ENCODE data around the gene PCMT1.
"Not testable (repeated sequence)": the region's sequence is repeated elsewhere in the genome, so short reads cannot be mapped to it uniquely, and the experiment has no call there.

Gene PCMT1

GRCh38 chr6:149749594-149750135, at the start of gene PCMT1:
Gene PCMT1 (plus strand): TSS chr6:149749741. CDS start chr6:149749902, 161 bp downstream.
- DNase-seq = peak; percentile 77

DNA sequence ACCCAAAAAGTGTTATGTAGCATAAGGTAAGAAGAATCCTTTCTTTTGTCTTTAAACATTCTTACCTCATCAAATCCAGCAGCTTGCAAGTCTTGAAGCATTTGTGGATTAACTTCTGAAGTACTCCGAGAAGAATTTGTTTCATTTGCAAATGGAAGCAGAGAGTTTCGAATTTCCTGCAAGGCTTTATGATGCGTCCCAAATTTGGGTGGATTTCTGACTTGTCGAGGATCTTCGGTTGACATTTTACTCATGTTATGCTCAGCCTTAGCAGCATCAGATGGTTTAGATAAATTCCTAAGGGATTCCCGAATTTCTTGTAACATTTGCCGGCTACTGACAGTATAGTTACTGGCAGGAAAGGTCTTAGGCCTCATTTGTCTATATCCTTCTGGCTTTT, 47.8 kb upstream of the PCMT1 start:
- DNase-seq = no peak

GRCh38 chr6:149711711-149712110, 37.8 kb upstream of the PCMT1 start:
- DNase-seq = no peak

GRCh38 chr6:149714442-149714841, 35.1 kb upstream of the PCMT1 start:
- DNase-seq = no peak

DNA sequence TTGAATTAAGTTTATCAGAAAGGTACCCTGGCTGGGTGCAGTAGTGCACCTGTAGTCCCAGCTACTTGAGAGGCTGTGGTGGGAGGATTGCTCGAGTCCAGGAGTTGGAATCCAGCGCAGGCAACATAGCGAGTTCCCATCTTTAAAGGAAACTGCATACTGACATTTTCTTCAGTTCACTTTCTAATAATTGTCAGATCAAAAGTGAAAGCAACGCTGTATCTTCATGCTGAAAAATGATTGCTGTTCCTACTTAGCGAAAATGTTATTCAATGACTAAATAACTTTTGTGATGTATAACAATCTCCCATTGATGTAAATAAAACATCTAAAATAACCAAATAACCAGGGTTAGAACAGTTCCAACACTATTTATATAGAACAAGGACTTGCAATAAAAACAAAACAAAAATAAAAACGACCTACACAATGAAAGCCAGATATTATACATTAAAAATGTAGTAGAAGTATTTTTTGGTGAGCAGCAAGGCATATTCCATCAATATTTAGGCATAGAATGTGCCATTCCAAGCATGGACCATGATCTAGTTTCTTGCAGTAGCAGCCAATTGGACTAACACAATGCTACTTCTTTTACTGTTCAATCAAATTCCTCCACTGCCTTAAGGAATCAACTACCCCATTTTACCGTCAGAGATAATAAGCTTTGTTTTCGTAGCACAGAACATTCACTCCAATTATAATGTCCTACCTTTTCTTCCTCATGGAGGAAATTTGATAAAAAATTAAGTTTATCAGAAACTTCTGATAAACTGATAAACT, 33.2 kb upstream of the PCMT1 start:
- DNase-seq = no peak

DNA sequence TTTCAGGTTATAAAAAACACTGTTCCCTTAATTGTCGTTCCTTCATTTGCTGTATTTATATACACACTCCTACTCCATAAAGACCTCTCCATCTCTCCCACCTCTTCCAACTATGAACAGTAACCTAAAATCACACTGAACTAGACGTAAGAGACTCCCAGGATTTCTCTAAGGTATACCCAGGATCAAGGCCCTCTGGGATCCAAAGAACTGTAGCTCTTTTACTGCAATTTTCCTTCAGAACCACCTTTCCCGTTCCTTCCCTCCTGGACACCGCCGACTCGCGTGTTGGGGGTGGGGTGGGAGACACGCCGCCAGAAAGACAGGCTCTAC, 32.3 kb upstream of the PCMT1 start:
- DNase-seq = peak; percentile 55

GRCh38 chr6:149717588-149718458, 31.7 kb upstream of the PCMT1 start, which contains the start of gene LATS1:
Gene LATS1 (minus strand): TSS chr6:149718101. CDS start chr6:149702126, 15,975 bp downstream.
- peak; percentile 55 for DNase-seq

DNA sequence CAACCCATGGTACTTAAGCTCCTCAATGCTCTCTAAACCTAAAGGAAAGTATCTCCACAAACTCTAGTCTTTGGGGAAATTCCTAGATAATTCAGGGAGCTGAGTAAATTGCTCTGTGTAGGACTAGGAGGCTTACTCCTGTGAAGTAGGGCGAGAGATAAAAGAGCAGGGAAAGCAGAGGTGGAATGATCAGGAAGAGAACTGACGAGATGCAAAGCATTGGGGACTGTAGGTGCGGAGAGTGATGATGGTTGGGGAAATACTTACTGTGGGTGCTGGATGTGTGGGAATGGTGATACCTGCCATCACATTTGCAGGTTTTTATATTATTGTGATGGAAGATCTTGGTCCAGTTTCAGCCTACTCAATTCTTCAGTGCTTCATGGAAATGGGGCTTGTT, 30.0 kb upstream of the PCMT1 start:
- DNase-seq = no peak

DNA sequence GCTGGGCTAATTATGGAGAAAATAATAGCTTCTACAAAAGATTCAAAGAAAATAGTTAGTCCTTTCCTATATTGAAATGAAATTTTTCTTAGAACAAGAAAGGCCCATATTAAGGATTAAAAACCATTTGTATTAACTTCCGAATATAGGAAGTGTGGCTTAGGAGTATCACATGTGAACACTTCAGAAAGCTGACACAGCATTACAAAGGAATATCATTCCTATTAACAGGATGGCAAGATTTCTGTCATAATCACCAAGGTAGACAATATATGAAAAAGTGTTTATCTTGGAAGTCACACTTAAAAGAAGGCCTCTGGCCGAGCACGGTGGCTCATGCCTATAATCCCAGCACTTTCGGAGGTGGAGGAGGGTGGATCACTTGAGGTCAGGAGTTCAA, 26.3 kb upstream of the PCMT1 start:
- no peak for DNase-seq

DNA sequence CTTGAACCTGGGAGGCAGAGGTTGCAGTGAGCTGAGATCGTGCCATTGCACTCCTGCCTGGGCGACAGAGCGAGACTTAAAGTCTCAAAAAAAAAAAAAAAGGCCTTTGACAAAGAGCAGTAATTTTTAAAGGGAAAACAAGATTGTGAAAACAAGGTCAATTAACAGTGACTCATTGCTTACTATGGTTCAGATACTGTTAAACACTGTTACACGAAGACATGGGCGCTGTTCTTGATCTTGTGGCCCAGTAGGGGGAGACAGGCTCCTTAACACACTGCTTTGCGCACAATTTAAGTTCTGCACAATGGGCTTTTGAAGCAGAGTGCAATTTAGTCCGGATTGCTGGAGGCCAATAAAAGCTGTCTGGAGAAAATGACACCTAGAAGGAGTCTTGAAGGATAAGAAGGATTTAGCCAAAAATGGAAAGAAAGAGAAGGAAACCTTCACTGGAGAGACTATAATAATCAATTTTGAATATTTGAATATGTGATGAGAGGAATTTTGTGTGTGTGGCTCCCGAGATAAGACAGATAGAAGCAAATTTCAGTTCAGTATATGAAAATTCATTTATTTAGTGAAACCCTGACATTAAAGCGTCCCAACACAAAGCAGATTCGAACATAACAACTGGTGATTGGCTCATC, 25.6 kb upstream of the PCMT1 start:
- DNase-seq = peak; percentile 22

- DNase-seq = no peak
Measured at GRCh38 chr6:149725785-149726184, 23.8 kb upstream of the PCMT1 start.

DNA sequence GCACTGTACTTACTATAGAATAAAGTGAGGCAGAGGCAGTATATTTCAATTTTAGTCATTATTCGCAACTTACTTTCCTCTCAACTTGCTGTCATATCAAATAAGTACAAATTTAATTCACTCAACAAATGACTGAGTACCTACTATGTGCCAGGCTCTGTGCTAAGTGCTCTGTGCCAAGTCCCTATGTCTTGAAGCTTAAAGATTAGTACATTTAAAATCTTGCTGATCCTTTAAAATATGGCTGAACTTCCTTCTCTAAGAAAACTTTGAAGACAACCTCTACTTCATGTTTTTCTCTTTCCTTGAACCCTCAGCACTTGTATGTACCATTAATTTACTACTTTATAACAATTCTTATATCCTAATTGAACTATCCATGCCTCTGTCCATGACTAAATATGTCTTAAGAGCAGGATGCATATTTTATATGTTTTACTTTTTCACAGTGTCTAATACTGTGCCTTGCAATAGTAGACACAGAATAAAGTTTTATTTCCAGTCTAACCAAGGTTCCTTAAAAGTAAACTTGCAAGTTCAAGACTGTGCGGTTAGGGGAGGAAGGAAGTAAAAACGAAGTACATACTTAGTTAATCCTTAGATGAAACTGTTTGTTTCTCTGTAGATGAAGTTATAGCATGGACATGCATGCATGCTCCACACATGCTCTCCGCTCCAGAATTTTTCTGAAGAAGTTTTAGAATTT, 21.6 kb upstream of the PCMT1 start:
- DNase-seq = no peak

DNA sequence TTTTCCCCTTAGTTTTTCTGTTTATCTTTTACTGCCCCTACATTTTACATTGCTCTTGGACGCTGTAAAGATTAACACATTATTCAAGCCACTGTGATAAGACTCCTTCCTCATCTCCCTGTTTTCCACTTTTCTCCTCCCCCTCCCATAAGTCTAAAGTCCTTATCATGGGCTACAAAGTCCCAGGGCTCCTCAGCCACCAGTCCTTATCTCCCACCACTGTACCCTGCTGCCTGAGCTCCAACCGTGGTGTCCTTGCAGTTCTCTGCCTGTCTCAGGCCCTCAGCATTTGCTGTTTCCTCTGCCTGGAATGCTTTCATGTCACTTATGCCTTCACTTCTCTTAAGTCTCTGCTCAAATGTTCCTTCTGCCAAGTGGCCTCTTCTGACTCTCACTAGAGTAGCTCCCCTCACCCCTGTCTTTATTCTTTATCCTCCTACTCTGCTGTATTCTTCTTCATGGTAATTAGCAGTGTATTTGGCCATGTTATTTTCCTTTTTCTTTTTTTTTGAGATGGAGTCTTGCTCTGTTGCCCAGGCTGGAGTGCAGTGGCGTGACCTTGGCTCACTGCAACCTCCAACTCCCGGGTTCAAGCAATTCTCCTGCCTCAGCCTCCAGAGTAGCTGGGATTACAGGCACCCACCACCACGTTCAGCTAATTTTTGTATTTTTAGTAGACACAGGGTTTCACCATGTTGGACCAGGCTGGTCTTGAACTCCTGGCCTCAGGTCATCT, 20.9 kb upstream of the PCMT1 start:
- no peak for DNase-seq

- no peak for DNase-seq
Measured at GRCh38 chr6:149729824-149730223, 19.7 kb upstream of the PCMT1 start.

DNA sequence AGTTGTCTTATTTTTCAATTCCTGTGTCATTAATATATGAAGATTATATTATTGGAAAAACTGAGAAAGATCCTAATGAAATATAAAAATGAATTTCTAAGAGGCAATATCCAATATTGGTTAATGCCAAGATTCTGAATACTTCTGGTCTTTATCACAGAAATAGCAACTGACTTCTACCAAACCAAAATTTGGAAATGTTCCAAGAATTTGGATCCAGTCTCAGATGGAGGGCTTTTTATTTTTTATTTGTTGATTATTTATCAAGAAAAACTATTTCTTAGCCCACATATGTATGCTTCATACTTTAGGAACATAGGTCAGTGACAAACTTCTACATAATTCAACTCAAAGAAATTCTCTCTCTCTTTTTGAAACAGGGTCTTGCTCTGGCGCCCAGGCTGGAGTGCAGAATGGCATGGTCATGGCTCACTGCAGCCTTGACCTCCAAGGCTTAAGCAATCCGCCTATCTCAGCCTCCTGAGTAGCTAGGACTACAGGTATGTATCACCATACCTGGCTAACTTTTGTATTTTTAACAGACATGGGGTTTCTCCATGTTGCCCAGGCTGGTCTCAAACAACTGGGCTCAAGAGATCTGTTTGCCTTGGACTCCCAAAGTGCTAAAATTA, 16.3 kb upstream of the PCMT1 start:
- no peak for DNase-seq

DNA sequence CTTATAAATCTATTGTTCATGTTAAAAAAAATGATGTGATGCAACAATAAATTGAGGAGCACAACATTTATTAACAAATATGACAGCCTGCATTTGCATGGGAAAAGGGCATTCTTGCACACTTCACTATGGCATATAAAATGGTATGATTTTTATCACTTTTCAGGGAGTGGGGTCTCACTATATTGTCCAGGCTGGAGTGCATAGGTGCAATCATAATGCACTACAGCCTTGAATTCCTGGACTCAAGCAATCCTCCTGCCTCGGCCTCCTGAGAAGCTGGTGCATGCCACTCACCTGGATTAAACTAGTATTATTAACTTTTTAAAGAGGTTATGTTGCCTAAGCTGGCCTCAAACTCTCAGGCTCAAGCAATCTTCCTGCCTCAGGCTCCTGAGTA, 14.6 kb upstream of the PCMT1 start:
- no peak for DNase-seq

DNA sequence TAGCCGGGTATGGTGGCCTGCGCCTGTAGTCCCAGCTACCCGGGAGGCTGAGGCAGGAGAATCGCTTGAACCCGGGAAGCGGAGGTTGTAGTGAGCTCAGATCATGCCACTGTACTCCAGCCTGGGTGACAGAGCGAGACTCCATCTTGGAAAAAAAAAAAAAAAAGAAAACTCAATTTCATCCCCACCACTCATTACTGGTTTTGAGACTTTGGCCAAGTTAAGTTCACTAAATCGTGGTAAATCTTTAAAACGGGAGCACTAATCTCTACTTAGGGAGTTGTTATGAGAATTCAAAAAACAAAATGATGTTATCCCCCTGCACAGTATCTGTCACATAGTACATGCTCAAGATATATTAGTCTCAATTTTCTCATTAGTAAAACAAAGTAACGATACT, 4.3 kb upstream of the PCMT1 start:
- DNase-seq = not testable (repeated sequence)

GRCh38 chr6:149746147-149746946, 3.2 kb upstream of the PCMT1 start, which contains the start of gene NUP43:
Gene NUP43 (minus strand): TSS chr6:149746529. CDS start chr6:149746495, 34 bp downstream.
- DNase-seq = peak; percentile 90

DNA sequence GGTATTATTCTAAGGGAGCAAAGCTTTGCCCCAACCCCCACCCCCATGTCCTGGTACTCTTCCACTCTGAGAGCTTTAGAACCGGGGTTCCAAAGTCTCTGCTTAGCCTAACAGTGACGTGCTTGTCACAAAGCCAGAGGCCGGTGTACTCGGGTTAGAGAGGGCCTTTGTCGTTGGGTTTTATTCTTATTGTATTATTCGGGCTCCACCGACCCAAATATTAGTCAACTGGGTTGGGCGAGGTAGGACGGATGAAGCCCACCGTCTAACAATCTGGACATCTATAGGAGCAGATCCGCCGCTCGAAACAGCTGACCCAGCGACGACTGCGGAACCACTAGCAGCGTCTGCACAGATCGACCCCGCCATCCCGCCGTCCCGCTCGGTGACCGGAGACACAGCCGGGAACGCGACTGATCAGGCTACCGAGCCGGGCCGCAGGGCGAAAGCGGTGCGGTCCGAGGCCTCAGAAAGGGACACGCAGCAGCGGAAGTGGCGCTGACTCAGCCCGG, 403 bp upstream of the PCMT1 start:
- DNase-seq = not testable (repeated sequence)

DNA sequence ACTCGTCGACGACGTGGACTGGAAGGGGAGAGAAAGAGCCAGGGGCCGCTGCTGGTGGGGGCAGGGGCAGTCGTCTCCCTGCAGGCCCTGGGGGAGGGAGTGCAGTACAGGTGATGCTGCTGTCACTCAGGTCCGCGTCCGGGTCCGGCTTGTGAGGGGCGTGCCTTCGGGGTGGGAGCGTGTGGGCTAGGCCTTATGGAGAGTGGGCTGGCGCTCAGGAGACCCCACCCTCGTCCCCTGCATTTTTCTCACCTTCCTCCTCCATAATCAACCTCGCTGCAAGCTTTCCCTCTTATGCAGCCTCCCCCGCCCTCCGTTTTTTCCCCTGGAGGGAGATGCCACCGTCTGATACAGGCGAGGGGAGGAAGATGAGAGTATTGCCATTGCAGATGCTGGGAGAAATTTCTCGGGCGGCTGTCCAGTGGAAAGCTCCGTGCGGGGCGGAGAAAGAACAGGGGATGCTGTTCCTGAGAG, 632 bp downstream of the PCMT1 start:
- peak; percentile 78 for DNase-seq
